GM18507 (cell line): ENCODE measurements around the gene ABCC2.
"Not testable (repeated sequence)": the region's sequence is repeated elsewhere in the genome, so short reads cannot be mapped to it uniquely, and the experiment has no call there.

Source experiments
- DNase-seq: peaks from one replicate; pipeline ENCODE4 v3.0.0; 2011; ENCODE audit warnings: low read depth; ENCODE audit not compliant: insufficient read length; ENCODE audit errors: extremely low spot score
- FAIRE-seq: peaks from 2 replicates; lab custom pipeline; 2011; peaks lifted over from hg19 to GRCh38; lab: Jason Lieb, UNC

ABCC2 gene

GRCh38 chr10:99782447-99783286 lies at the start of gene ABCC2:
Gene ABCC2 (plus strand): TSS chr10:99782640. CDS start chr10:99782845, 205 bp downstream.
- DNase-seq, result no peak
- no peak for FAIRE-seq

DNA sequence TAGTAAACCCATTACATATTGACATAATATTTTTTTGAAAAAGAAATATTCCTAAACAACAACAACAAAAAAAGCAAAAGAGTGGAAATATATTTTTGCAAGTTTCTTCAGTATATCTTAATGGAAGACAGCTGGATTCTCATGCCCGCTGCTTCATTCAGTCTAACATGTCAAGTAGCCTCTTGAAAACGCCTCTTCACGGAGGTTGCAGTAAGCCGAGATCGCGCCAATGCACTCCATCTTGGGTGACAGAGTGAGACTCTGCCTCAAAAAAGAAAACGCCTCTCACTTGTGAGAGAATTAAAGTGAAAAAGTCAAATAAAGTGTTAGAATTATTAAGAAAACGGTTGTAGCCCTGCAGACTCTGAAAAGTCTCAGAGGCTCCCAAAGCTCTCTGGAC lies 49.1 kb upstream of the ABCC2 start:
- no peak for FAIRE-seq

GRCh38 chr10:99734111-99734510 lies 48.3 kb upstream of the ABCC2 start:
- FAIRE-seq, DNase-seq: not testable (repeated sequence)

More for the DNA sequence above, 49.1 kb upstream of the ABCC2 start:
- no peak for DNase-seq

GRCh38 chr10:99740260-99740659 lies 42.2 kb upstream of the ABCC2 start:
- DNase-seq (no peak), FAIRE-seq (no peak)

DNA sequence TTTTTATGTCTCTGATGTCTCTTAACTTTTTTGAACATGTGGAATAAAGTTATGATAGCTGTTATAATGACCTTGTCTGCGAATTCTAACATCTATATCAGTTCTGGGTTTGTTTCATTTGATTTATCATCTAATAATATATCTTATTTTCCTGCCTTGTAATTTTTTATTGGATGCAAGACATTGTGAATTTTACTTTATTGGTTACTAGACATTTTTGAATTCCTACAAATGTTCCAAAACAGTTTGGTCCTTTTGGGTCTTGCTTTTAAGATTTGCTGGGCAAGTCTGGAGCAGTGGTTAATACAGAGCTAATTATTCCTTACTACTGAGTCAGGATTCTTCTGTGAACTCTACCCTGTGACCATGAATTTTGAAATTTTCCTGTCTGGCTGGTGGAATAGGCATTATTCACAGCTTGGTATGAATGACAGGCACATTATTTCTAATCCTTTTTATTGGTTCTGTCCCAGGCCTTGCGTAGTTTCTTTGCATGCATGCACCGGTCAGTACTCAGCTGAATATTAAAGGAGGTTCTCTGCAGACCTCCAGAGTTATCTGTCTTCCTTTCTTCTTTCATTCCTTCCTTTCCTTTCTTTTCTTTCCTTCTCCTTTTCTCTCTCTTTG lies 41.4 kb upstream of the ABCC2 start:
- no peak for DNase-seq
- FAIRE-seq, result no peak

- FAIRE-seq, result no peak
- DNase-seq, result no peak
Measured at GRCh38 chr10:99742254-99742653, 40.2 kb upstream of the ABCC2 start.

- DNase-seq, result no peak
- FAIRE-seq, result no peak
Measured at GRCh38 chr10:99742701-99743100, 39.7 kb upstream of the ABCC2 start.

DNA sequence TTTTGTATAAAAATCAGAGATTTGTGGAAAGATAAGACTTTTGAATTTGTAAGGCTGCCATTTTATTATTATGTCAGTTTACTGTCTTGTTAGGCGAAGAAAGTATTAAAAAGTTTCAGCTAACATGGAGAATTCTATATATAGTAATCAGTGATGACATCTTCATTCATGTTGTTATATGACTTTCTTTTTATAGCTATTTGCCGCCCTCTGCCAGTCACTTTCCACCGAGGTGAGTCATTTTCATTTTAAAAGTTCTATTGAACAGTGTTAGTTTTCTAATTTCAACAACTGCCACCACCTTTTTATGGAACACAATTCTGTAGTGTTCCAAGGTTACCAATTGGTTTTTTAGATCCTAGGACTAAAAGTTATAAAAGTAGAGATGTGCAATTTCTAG lies 38.6 kb upstream of the ABCC2 start:
- no peak for DNase-seq
- FAIRE-seq, result no peak

- FAIRE-seq, DNase-seq: not testable (repeated sequence)
Measured at GRCh38 chr10:99746166-99746565, 36.3 kb upstream of the ABCC2 start.

GRCh38 chr10:99748823-99749451 lies 33.5 kb upstream of the ABCC2 start:
- DNase-seq (no peak), FAIRE-seq (no peak)

DNA sequence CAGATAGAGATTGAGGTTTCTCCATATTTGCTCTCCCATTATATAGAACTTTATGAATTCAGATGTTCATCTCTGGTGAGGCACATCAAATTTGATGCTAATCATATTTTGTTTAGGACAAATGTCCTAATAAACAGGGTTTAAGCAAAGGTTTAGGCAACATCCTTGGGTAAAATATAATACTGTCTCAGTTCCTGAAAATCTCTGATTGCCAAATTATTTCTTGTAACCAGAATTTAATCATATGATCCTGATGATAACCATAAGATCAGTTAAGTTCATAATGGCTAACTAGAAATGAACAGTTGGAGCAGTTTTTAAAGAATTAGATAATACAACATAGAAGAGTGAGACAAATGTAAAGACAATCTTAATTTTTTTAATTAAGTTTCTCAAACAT lies 31.8 kb upstream of the ABCC2 start:
- DNase-seq, result no peak
- FAIRE-seq, result no peak

DNA sequence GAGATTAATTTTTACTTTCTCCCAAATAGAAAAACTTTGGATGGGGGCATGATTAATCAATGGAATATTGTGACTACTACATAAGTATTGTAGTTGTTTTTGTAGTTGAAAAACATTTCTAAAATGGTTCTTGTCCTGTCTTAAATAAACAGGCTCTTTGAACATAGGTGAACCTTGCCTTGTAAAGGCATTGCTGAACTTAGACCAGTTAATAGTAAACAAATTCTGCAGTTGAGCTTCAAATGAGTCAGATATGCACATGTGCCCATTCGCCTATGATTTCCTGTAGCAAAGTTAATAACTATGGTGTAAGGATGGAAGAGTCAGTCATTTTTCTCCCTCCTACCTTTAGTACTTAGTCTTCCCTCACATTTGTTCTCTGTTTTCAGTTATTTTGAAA lies 27.8 kb upstream of the ABCC2 start:
- peak; percentile 39 for FAIRE-seq
- no peak for DNase-seq

- DNase-seq, result no peak
- no peak for FAIRE-seq
Measured at GRCh38 chr10:99756159-99756558, 26.3 kb upstream of the ABCC2 start.

GRCh38 chr10:99758211-99758891 lies 24.1 kb upstream of the ABCC2 start:
- DNase-seq, result no peak
- FAIRE-seq, result no peak

- FAIRE-seq (no peak), DNase-seq (no peak)
Measured at GRCh38 chr10:99760321-99760720, 22.1 kb upstream of the ABCC2 start.

DNA sequence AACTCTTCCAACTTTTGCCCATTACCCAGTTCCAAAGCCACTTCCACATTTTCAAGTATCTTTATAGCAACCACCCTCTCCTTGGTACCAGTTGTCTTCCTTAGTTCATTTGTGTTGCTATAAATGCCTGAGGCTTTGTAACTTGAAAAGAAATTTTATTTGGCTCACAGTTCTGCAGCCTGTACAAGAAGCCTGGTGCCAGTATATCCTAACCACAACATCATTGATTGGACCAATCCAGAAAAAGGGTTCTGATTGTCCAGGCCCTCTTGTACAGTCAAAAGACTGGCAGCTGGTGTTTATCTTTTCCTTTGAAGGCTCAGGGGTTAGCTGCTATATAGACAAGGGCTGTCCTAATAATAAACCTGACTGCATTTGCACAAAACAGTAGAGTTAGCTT lies 21.1 kb upstream of the ABCC2 start:
- no peak for FAIRE-seq
- DNase-seq, result no peak

DNA sequence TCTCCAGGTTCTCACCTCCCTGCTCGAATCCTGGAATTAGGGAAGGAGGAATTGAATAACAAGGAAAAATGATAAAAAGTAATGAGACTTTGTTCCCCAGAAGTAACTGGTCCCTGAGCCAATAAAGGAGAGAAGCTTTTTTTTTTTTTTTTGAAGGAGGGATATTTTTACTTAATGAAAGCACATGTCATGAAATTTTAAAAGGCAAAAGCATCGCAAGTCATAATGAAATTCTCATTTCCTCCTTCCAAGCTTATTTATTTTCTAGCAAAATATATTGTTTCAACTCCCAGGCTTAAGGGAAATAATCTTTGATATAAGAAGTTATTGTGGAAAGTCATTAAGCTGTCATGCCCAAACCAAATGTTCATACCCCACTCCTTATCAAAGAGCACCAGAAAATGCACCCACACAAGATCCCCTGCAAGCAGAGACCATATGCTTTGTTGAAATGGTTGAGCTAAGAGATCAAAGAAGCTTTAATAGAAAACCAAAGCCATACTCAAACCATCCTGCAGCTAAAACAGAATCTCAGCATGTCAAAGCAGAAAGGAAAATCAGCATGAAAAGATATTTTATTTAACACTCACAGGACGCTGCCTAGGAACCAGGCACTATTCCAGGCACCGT lies 16.7 kb upstream of the ABCC2 start:
- FAIRE-seq, result no peak
- peak; percentile 11 for DNase-seq

- peak; percentile 91 for FAIRE-seq
- peak; percentile 47 for DNase-seq
Measured at GRCh38 chr10:99766302-99766681, 16.1 kb upstream of the ABCC2 start.

DNA sequence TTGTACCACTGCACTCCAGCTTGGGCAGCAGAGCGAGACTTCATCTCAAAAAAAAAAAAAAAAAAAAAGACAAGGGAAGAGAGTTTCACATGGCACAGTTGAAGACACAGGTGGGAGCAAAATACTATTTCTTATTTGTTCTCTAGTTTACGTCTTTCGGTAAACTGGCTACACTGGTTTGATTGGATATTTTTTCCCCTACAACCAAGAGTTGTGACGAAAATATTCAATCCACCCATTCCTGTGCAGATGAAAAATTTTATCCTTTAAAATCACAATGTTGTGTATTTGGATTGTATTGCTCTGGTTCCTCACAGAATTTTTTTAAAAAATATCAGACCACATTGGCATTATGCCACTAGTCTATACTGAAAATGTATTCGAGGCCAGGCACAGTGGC lies 14.5 kb upstream of the ABCC2 start:
- FAIRE-seq (no peak), DNase-seq (no peak)

GRCh38 chr10:99768556-99768955 lies 13.9 kb upstream of the ABCC2 start:
- no peak for DNase-seq
- no peak for FAIRE-seq
